DMS53 treated with DMSO at 0.1 percent for 48 hours (cell line): ENCODE measurements around the gene ASPG.
"Not testable (repeated sequence)": the region's sequence is repeated elsewhere in the genome, so short reads cannot be mapped to it uniquely, and the experiment has no call there.

Source experiments
- DNase-seq: peaks from one replicate; lab custom pipeline; 2025; ENCODE audit not compliant: unreplicated experiment; lab: John Stamatoyannopoulos, UW

The ASPG gene

GRCh38 chr14:104145826-104146601, 60.5 kb downstream of the ASPG start:
- DNase-seq: no peak

- no peak for DNase-seq
Observed at GRCh38 chr14:104146651-104147345, 61.3 kb downstream of the ASPG start.

GRCh38 chr14:104147346-104148125, 62.0 kb downstream of the ASPG start:
- DNase-seq: no peak

- no peak for DNase-seq
Observed at GRCh38 chr14:104148433-104149277, 63.2 kb downstream of the ASPG start.

GRCh38 chr14:104149278-104149595, 63.7 kb downstream of the ASPG start:
- no peak for DNase-seq

- DNase-seq: no peak
Observed at GRCh38 chr14:104149617-104150135, 64.2 kb downstream of the ASPG start.

GRCh38 chr14:104150136-104151025, 64.9 kb downstream of the ASPG start:
- no peak for DNase-seq

- DNase-seq: no peak
Observed at GRCh38 chr14:104151026-104151381, 65.5 kb downstream of the ASPG start.

- DNase-seq: no peak
Observed at GRCh38 chr14:104151566-104152245, 66.2 kb downstream of the ASPG start.

GRCh38 chr14:104152246-104152575, 66.7 kb downstream of the ASPG start:
- no peak for DNase-seq

GRCh38 chr14:104152686-104153393, 67.3 kb downstream of the ASPG start:
- no peak for DNase-seq

- not testable (repeated sequence) for DNase-seq
Observed at GRCh38 chr14:104153394-104153755, 67.9 kb downstream of the ASPG start.

- no peak for DNase-seq
Observed at GRCh38 chr14:104154246-104154645, 68.7 kb downstream of the ASPG start.

GRCh38 chr14:104155513-104155912, 70.0 kb downstream of the ASPG start:
- no peak for DNase-seq

GRCh38 chr14:104156142-104156541, 70.6 kb downstream of the ASPG start:
- no peak for DNase-seq

- no peak for DNase-seq
Observed at GRCh38 chr14:104157016-104157928, 71.8 kb downstream of the ASPG start.

- DNase-seq: no peak
Observed at GRCh38 chr14:104158827-104159798, 73.6 kb downstream of the ASPG start.
